B cell (primary cell): ENCODE data around the gene NOTCH1. TPM values are rescaled to one million over a fixed set of nuclear protein-coding genes. Genes with fewer than 3 reads are reported as not detected.

Experiments used
- ATAC-seq: fragments of 200-7000 bp; cut with Tn5 transposase; one replicate; pipeline ENCODE4 v1.10.0; 2021; ENCODE audit warnings: low read depth, mild to moderate bottlenecking, moderate number of reproducible peaks, moderate library complexity
- CTCF ChIA-PET: fragments of 350-600 bp; sonication (Branson Sonifier 250); formaldehyde crosslinking; loops from one replicate; lab custom pipeline; 2021; ENCODE audit warnings: antibody characterized with exemption, inconsistent platforms; lab: Charles Lee
- POLR2A ChIA-PET: fragments of 350-600 bp; sonication (Branson Sonifier 250); formaldehyde crosslinking; loops from one replicate; lab custom pipeline; 2021; ENCODE audit warnings: antibody characterized with exemption; lab: Charles Lee
- DNase-seq: peaks from one replicate; pipeline ENCODE4 v3.0.0; 2013
- H2AFZ ChIP-seq: 2 replicates; pipeline ENCODE4 v1.6.1; 2012; ENCODE audit warnings: mild to moderate bottlenecking, low read depth, low read length; ENCODE audit not compliant: insufficient read depth, poor library complexity, severe bottlenecking
- H3K27ac ChIP-seq, 2 donors: 1 replicate in 1 of 2; 2 replicates in 1 of 2; pipeline ENCODE4 v1.5.1; 2012 to 2013; ENCODE audit warnings: low read length in 2 of 2, mild to moderate bottlenecking in 2 of 2, moderate library complexity in 1 of 2
- H3K27me3 ChIP-seq, 4 experiments: fragments of 200-600 bp in 1 of 4; sonication (generic) in 1 of 4; replicated peaks in 1 of 4; 1 replicate in 2 of 4; 2 replicates in 2 of 4; pipeline versions ENCODE4 v1.6.1 to v1.7.0; 2013 to 2016; ENCODE audit warnings: low read length in 3 of 4, mild to moderate bottlenecking in 2 of 4, mixed read lengths in 1 of 4, moderate library complexity in 1 of 4; ENCODE audit not compliant: insufficient read depth in 4 of 4, control insufficient read depth in 3 of 4; ENCODE audit errors: control extremely low read depth in 1 of 4
- H3K36me3 ChIP-seq, 2 experiments: replicated peaks in 1 of 2; 1 replicate in 1 of 2; 2 replicates in 1 of 2; pipeline versions ENCODE4 v1.6.1 to v1.7.1; 2013; ENCODE audit warnings: low read length in 1 of 2; ENCODE audit not compliant: insufficient read depth in 2 of 2, control insufficient read depth in 1 of 2; ENCODE audit errors: control extremely low read depth in 1 of 2, extremely low read depth in 1 of 2
- H3K4me1 ChIP-seq, 2 donors: fragments of 200-600 bp in 1 of 2; sonication (generic) in 1 of 2; 1 replicate in 1 of 2; 2 replicates in 1 of 2; pipeline versions ENCODE4 v1.5.1 to v1.6.1; 2013 to 2017; ENCODE audit warnings: low read length in 2 of 2; ENCODE audit not compliant: control insufficient read depth in 2 of 2, insufficient read depth in 2 of 2
- H3K4me2 ChIP-seq: replicated peaks from 2 replicates; pipeline ENCODE3; 2012; ENCODE audit warnings: mild to moderate bottlenecking, low read depth, low read length; ENCODE audit not compliant: poor library complexity, severe bottlenecking
- H3K4me3 ChIP-seq, 5 experiments: fragments of 200-600 bp in 1 of 5; sonication (generic) in 1 of 5; 1 replicate in 3 of 5; 2 replicates in 2 of 5; pipeline versions ENCODE4 v1.5.1 to v1.7.0; 2011 to 2016; ENCODE audit warnings: low read length in 4 of 5, mild to moderate bottlenecking in 4 of 5, low read depth in 2 of 5, control low read depth in 1 of 5, moderate library complexity in 1 of 5; ENCODE audit not compliant: insufficient read depth in 1 of 5; ENCODE audit errors: control extremely low read depth in 1 of 5, extremely low read depth in 1 of 5
- H3K79me2 ChIP-seq: fragments of 200-600 bp; sonication (generic); one replicate; pipeline ENCODE4 v1.6.0; 2016; ENCODE audit warnings: low read length; ENCODE audit not compliant: control insufficient read depth, insufficient read depth
- H3K9ac ChIP-seq: fragments of 200-600 bp; sonication (generic); 2 replicates; pipeline ENCODE4 v1.6.1; 2017; ENCODE audit warnings: mild to moderate bottlenecking, low read length, moderate library complexity
- H3K9me3 ChIP-seq, 3 donors: one replicate each; pipeline versions ENCODE4 v1.6.1 to v1.7.1; 2013; ENCODE audit warnings: low read length in 2 of 3; ENCODE audit not compliant: control insufficient read depth in 2 of 3, insufficient read depth in 1 of 3; ENCODE audit errors: control extremely low read depth in 1 of 3
- H4K20me1 ChIP-seq: 2 replicates; pipeline ENCODE4 v1.6.0; 2012; ENCODE audit warnings: mild to moderate bottlenecking, low read length; ENCODE audit not compliant: insufficient read depth, control insufficient read depth, poor library complexity, severe bottlenecking
- H3K27ac Mint-ChIP-seq: one replicate; pipeline ENCODE4 v1.8.0; 2021; ENCODE audit warnings: mixed read lengths
- H3K27me3 Mint-ChIP-seq: one replicate; pipeline ENCODE4 v1.8.0; 2021; ENCODE audit warnings: mixed read lengths
- H3K4me1 Mint-ChIP-seq: one replicate; pipeline ENCODE4 v1.8.0; 2021; ENCODE audit warnings: mixed read lengths
- H3K4me3 Mint-ChIP-seq: one replicate; pipeline ENCODE4 v1.8.0; 2021; ENCODE audit warnings: mixed read lengths
- H3K9me3 Mint-ChIP-seq: one replicate; pipeline ENCODE4 v1.8.0; 2022; ENCODE audit warnings: mixed read lengths; ENCODE audit not compliant: insufficient read depth
- EZH2 ChIP-seq: IDR thresholded peaks from 2 replicates; pipeline ENCODE4 v1.6.1; 2012; ENCODE audit warnings: borderline replicate concordance, low read depth, mild to moderate bottlenecking, moderate library complexity, low read length; ENCODE audit not compliant: insufficient read depth, poor library complexity, severe bottlenecking
- WGBS: methylation state at CpG from one replicate; pipeline ENCODE4 v1.1.5; 2013; ENCODE audit warnings: missing lambda C conversion rate; ENCODE audit not compliant: insufficient coverage; 5-methylcytosine and 5-hydroxymethylcytosine counted together
- intact Hi-C: fragments of 100-400 bp; cut with micrococcal nuclease; formaldehyde crosslinking; loops from one replicate; pipeline ENCODE4 v1.10.0; 2022
- polyA plus RNA-seq: library from polyadenylated mRNA; depleted of rRNA; stranded (reverse); fragments of >200 nt; gene quantifications from 2 replicates; pipeline ENCODE4 v1.2.3, GENCODE V29; 2012
- total RNA-seq, 2 donors: library from RNA; stranded (reverse); fragments of 120-200 nt in 1 of 2; gene quantifications; 1 replicate in 1 of 2; 2 replicates in 1 of 2; pipeline versions ENCODE4 v1.2.3 to v1.2.4, GENCODE V29; 2013 to 2022
- TF ChIP-seq, protein P1 (sequence below): fragments of 200-600 bp; IDR thresholded peaks from one replicate; pipeline ENCODE4 v1.8.0; 2022; ENCODE audit warnings: antibody characterized with exemption, mild to moderate bottlenecking

The NOTCH1 gene
- total and polyA plus RNA-seq, 2 donors (not counting 1 experiment from before 2014, with no cell fraction given): 16.6 to 38.5 TPM

DNA sequence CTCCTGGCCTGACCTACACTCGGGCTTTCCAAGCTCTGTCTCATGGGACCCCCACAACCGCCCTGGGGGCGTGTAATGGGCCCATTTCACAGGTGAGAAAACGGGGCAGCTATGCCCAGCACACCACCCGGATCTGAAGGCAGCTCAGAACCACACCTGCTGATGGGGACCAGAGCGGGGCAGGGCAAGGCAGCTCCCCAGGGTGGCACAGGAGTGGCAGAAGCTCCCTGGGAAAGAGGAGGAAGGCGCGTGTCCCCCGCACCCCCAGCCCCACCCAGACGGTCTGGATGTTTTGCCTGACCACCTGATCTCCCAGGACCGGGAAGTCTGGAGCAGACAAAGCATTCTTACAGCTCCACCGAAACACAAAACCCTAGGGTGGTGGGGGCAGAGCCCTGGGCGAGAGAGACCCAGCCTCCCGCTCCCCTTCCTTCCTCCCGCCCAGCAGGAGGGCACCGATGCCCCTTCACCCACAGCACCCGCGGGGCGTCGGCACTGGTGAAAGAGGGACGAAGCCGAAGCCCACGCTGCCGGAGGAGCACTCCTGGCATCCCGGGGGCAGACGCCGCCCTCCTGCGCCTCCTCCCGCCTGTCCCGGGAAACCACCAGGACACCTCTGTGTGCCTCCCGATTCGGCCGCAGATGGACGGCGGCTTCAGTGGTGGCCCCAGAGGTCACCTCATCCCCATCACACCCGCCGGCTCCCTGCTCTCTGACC, 14.5 kb downstream of the NOTCH1 start:
- POLR2A ChIA-PET: no interaction called here
- Mint-ChIP-seq H3K27me3 (no peaks in the 10 kb centered on the region), H3K4me3 (peak overlapping the region; percentile 50), H3K27ac (no peak overlapping the region), H3K9me3 (no peaks in the 10 kb centered on the region), H3K4me1 (peaks cover 54% of the 10 kb centered on the region)
- TF ChIP-seq, protein P1, sequence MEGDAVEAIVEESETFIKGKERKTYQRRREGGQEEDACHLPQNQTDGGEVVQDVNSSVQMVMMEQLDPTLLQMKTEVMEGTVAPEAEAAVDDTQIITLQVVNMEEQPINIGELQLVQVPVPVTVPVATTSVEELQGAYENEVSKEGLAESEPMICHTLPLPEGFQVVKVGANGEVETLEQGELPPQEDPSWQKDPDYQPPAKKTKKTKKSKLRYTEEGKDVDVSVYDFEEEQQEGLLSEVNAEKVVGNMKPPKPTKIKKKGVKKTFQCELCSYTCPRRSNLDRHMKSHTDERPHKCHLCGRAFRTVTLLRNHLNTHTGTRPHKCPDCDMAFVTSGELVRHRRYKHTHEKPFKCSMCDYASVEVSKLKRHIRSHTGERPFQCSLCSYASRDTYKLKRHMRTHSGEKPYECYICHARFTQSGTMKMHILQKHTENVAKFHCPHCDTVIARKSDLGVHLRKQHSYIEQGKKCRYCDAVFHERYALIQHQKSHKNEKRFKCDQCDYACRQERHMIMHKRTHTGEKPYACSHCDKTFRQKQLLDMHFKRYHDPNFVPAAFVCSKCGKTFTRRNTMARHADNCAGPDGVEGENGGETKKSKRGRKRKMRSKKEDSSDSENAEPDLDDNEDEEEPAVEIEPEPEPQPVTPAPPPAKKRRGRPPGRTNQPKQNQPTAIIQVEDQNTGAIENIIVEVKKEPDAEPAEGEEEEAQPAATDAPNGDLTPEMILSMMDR: no peak
- TF ChIP-seq EZH2: no peak
- ATAC-seq (no peak), DNase-seq (no peak)
- peaks cover 99% of the 10 kb centered on the region for H4K20me1 ChIP-seq
- intact Hi-C loops: no loop called here
- H3K4me1 ChIP-seq: peaks cover 70 to 76% of the 10 kb centered on the region in 2 donors
- CTCF ChIA-PET: interaction anchor here (1.6 to 2.4 kb wide), 2 partner anchors 40 to 100 kb away, joined by 4 to 12 read pairs; no protein-coding TSS in a partner anchor
- peaks cover 0 to 2% of the 10 kb centered on the region in 2 experiments for H3K36me3 ChIP-seq
- H3K9me3 ChIP-seq: peaks cover 0 to 2% (median 0%) of the 10 kb centered on the region in 3 donors
- no peaks in the 10 kb centered on the region for H3K27me3 ChIP-seq
- H3K27ac ChIP-seq: no peak overlapping the region
- peak overlapping the region; percentile 75 for H3K4me2 ChIP-seq
- H3K9ac ChIP-seq: no peak overlapping the region
- H3K79me2 ChIP-seq: peaks cover 77% of the 10 kb centered on the region
- 71% methylated on average over 30 of the region's 37 CpGs for WGBS
- H3K4me3 ChIP-seq: no peak overlapping the region
- no peak overlapping the region for H2AFZ ChIP-seq

DNA sequence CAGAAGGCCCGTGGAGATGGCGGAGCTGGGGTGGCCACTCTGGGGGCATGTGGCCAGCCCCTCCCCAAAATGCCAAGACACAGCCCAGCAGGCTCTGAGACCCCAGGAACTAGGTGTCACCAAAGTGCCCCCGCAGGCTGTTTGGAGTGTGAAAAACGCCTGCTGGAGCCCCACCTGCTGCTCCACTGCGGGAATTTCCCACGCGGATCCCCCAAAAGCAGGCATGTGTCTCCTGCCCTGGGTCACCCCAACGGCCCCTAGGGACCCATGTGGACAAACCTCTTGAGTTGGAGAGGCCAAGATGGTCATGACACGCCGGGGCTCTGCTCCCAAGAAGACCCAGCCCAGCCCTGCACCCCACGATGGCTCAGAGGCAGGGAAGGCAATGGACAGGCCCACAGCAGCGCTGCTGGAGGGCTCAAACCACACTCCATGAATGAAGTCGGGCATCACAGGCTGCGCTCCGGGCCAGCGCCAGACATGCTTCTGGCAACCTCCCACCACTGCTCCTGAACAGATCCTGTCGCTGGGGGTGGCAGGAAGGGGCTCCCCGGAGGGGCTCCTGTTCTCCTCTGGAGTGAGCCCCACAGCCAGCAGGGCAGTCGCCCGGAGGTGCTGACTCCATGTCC, 15.3 kb downstream of the NOTCH1 start:
- intact Hi-C loops: no loop called here
- Histone ChIP-seq H4K20me1 (peaks cover 99% of the 10 kb centered on the region), H3K9ac (no peak overlapping the region), H3K4me1 (peaks cover 65 to 70% of the 10 kb centered on the region in 2 donors), H3K36me3 (peaks cover 0 to 2% of the 10 kb centered on the region in 2 experiments), H3K79me2 (peaks cover 75% of the 10 kb centered on the region), H3K4me2 (peak overlapping the region; percentile 75), H2AFZ (no peak overlapping the region), H3K4me3 (no peak overlapping the region), H3K27me3 (no peaks in the 10 kb centered on the region), H3K9me3 (peaks cover 0 to 2% (median 0%) of the 10 kb centered on the region in 3 donors), H3K27ac (no peak overlapping the region)
- peak overlapping the region; percentile 50 for H3K4me3 Mint-ChIP-seq
- POLR2A ChIA-PET: no interaction called here
- no peak for ATAC-seq
- TF ChIP-seq, protein P1: no peak
- TF ChIP-seq EZH2: no peak
- H3K27ac Mint-ChIP-seq: peak overlapping the region; percentile 41
- 28% methylated on average over 20 of the region's 20 CpGs for WGBS
- peak; percentile 43 for DNase-seq
- H3K27me3 Mint-ChIP-seq: no peaks in the 10 kb centered on the region
- CTCF ChIA-PET: interaction anchor here (0.7 to 2.4 kb wide), 6 partner anchors 8 to 101 kb away, joined by 3 to 12 read pairs (median 4); no protein-coding TSS in a partner anchor
- no peaks in the 10 kb centered on the region for H3K9me3 Mint-ChIP-seq
- H3K4me1 Mint-ChIP-seq: peaks cover 51% of the 10 kb centered on the region
